ENCODE measurements around the gene NCBP2L.
A peak's percentile ranks its signal among the peaks of the same experiment; 100 is the strongest.

Gene NCBP2L

GRCh38 chrX:107777536-107777832 is at the start of gene NCBP2L:
TSS of gene NCBP2L (plus strand) at chrX:107777733. CDS start at chrX:107794221, 16,488 bp downstream.
- DNase-seq = no peak

- DNase-seq = no peak
Measured at GRCh38 chrX:107728371-107729099, 49.0 kb upstream of the NCBP2L start.

GRCh38 chrX:107729558-107730297 is 47.8 kb upstream of the NCBP2L start:
- peak in 2 of 3 donors; percentile 12 to 23 for DNase-seq

GRCh38 chrX:107730298-107730655 is 47.3 kb upstream of the NCBP2L start:
- no peak for DNase-seq

GRCh38 chrX:107730991-107731766 is 46.4 kb upstream of the NCBP2L start:
- DNase-seq = no peak

- DNase-seq = peak; percentile 90 to 93 (median 91)
Measured at GRCh38 chrX:107731831-107732502, 45.6 kb upstream of the NCBP2L start.

GRCh38 chrX:107733686-107734085 is 43.8 kb upstream of the NCBP2L start:
- no peak for DNase-seq

- DNase-seq = no peak
Measured at GRCh38 chrX:107734646-107735045, 42.9 kb upstream of the NCBP2L start.

GRCh38 chrX:107736781-107737531 is 40.6 kb upstream of the NCBP2L start:
- no peak for DNase-seq

GRCh38 chrX:107738272-107738671 is 39.3 kb upstream of the NCBP2L start:
- DNase-seq = no peak

- DNase-seq = no peak
Measured at GRCh38 chrX:107738768-107739167, 38.8 kb upstream of the NCBP2L start.

GRCh38 chrX:107739541-107739940 is 38.0 kb upstream of the NCBP2L start:
- no peak for DNase-seq

- DNase-seq = no peak
Measured at GRCh38 chrX:107741404-107741790, 36.1 kb upstream of the NCBP2L start.

- DNase-seq = no peak
Measured at GRCh38 chrX:107742700-107743191, 34.8 kb upstream of the NCBP2L start.

GRCh38 chrX:107743995-107744394 is 33.5 kb upstream of the NCBP2L start:
- DNase-seq = no peak

- DNase-seq = no peak
Measured at GRCh38 chrX:107744868-107745267, 32.7 kb upstream of the NCBP2L start.

GRCh38 chrX:107747596-107748161 is 29.9 kb upstream of the NCBP2L start:
- DNase-seq = no peak

- DNase-seq = no peak
Measured at GRCh38 chrX:107748506-107748905, 29.0 kb upstream of the NCBP2L start.

GRCh38 chrX:107750263-107750662 is 27.3 kb upstream of the NCBP2L start:
- no peak for DNase-seq

- DNase-seq = no peak
Measured at GRCh38 chrX:107750861-107751445, 26.6 kb upstream of the NCBP2L start.

- no peak for DNase-seq
Measured at GRCh38 chrX:107752043-107752442, 25.5 kb upstream of the NCBP2L start.

- DNase-seq = no peak
Measured at GRCh38 chrX:107752714-107753113, 24.8 kb upstream of the NCBP2L start.
